Astrocyte (in vitro differentiated cells and primary cell): ENCODE data around the gene ZNF740.

Experiments used
- CTCF ChIP-seq: IDR thresholded peaks from 2 replicates; pipeline ENCODE4 v1.5.1; 2011; ENCODE audit warnings: low read depth, mild to moderate bottlenecking, inconsistent platforms, low read length, moderate library complexity; ENCODE audit not compliant: insufficient read depth
- EZH2 ChIP-seq: IDR thresholded peaks from 2 replicates; pipeline ENCODE4 v1.6.1; 2012; ENCODE audit warnings: mild to moderate bottlenecking, low read length, inconsistent platforms; ENCODE audit not compliant: insufficient read depth

- TF ChIP-seq EZH2: no peak
- no peak for TF ChIP-seq CTCF
These were observed 10.9 kb upstream of the ZNF740 start for GRCh38 chr12:53169644-53170043.
